ENCODE measurements around the gene ARHGAP10. TPM values are rescaled to one million over a fixed set of nuclear protein-coding genes. Genes with fewer than 3 reads are reported as not detected.
A peak's percentile ranks its signal among the peaks of the same experiment; 100 is the strongest.

The ARHGAP10 gene
- polyA plus RNA-seq, 1 experiment, result 20.2 TPM

DNA sequence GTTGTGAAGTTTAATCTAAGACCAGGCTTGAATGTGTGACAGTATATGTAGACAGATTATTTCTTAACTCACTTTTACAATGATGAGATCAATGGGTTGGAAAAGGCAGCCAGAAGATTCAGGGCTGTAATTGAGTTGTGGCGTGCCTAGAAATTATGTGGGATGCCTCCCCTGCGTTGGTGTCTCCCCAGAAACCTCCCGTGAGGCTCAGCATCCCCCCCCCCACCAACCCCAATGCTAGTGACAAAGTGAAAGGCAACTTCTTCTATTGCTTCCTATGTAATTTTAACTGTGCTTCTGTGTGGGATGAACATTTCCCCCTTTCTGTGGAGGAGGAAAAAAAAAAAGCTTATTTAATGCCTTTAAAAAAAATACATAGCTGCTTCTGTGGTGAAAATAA lies 297.9 kb downstream of the ARHGAP10 start:
- CTCF ChIA-PET, result interaction anchor here (0.9 kb wide), 1 partner anchor 11 kb away, joined by 5 read pairs; no protein-coding TSS in a partner anchor
- TF ChIP-seq, protein P1, sequence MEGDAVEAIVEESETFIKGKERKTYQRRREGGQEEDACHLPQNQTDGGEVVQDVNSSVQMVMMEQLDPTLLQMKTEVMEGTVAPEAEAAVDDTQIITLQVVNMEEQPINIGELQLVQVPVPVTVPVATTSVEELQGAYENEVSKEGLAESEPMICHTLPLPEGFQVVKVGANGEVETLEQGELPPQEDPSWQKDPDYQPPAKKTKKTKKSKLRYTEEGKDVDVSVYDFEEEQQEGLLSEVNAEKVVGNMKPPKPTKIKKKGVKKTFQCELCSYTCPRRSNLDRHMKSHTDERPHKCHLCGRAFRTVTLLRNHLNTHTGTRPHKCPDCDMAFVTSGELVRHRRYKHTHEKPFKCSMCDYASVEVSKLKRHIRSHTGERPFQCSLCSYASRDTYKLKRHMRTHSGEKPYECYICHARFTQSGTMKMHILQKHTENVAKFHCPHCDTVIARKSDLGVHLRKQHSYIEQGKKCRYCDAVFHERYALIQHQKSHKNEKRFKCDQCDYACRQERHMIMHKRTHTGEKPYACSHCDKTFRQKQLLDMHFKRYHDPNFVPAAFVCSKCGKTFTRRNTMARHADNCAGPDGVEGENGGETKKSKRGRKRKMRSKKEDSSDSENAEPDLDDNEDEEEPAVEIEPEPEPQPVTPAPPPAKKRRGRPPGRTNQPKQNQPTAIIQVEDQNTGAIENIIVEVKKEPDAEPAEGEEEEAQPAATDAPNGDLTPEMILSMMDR (IDR thresholded peaks at IDR 0.05; ENCODE audit: insufficient read depth, low read depth, low read length), result no peak
- H3K27me3 ChIP-seq (ENCODE audit: control insufficient read depth, insufficient read depth, low read length), result no peaks in the 10 kb centered on the region
- POLR2A ChIA-PET, result interaction anchor here (0.6 kb wide), 1 partner anchor 15 kb away, joined by 4 read pairs; no protein-coding TSS in a partner anchor
- no peak overlapping the region for H3K4me3 ChIP-seq (ENCODE audit: low read depth, low read length)
- no peak for DNase-seq (ENCODE audit: low read depth)
- no peaks in the 10 kb centered on the region; the same call in 1 of the 2 replicates for H3K36me3 ChIP-seq (ENCODE audit: control insufficient read depth, insufficient read depth, low read length)

DNA sequence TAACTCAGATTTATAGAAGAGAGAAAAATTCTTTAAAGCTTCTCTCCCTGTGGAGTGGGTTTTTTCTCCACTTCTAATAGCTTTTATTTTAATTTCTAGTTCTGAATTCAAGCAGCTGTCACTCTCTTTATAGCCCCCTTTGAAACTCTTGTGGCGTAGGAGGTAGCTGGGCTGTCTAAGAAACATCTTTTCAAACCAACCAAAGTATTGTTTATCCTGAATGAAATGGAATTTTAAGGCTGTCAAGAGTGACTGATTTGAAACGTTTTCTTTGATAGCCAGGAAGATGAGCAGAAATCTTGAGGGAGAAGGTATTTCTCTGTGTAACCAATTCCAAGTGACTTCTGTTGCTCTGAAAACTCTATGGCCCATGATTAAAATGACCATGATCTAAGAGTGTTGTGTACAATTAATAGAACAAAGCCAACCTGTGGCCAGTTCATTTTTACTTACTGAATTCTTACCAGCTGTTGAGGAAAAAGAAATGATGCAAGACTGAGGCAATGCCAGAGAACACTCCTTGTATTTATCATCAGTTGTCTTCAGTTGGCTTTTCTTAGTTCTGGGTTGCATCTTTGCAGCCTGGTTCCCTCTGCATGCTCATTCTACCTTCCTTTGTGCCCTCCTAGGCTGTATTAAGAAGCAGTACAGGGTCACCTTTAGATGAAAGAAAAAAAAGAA lies 298.4 kb downstream of the ARHGAP10 start:
- Histone ChIP-seq H3K4me3 (ENCODE audit: low read depth, low read length) (no peak overlapping the region), H3K27me3 (ENCODE audit: control insufficient read depth, insufficient read depth, low read length) (no peaks in the 10 kb centered on the region), H3K36me3 (ENCODE audit: control insufficient read depth, insufficient read depth, low read length) (no peaks in the 10 kb centered on the region; the same call in 1 of the 2 replicates)
- ChIA-PET CTCF (interaction anchor here (0.9 kb wide), 1 partner anchor 11 kb away, joined by 5 read pairs; no protein-coding TSS in a partner anchor), POLR2A (interaction anchor here (0.6 kb wide), 1 partner anchor 16 kb away, joined by 4 read pairs; no protein-coding TSS in a partner anchor)
- DNase-seq (ENCODE audit: low read depth), result peak; percentile 43
- TF ChIP-seq, protein P1 (IDR thresholded peaks at IDR 0.05; ENCODE audit: insufficient read depth, low read depth, low read length), result no peak

DNA sequence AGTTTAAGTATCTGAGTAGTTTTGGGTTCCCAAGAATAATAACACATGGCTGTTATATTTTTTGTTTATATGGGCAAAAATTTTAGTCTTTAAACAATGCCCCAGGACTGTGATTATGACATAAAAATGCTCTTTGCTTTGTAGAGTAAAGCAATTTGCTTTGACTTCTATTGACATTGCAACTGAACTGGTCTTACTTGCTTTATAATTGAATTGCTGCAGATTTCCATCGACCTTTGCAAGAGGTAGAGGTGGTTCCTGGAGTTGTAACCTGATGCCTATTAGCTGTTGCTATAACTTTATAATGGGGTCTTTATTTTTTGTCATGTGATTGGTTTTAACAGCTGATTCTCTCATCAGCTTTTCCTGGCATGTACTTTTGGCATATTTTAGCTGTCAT lies 302.9 kb downstream of the ARHGAP10 start:
- ChIA-PET CTCF (interaction anchor here (0.9 to 1.2 kb wide), 3 partner anchors 8 to 57 kb away, joined by 3 read pairs; no protein-coding TSS in a partner anchor), POLR2A (no interaction called here)
- Histone ChIP-seq H3K27me3 (ENCODE audit: control insufficient read depth, insufficient read depth, low read length) (no peaks in the 10 kb centered on the region), H3K4me3 (ENCODE audit: low read depth, low read length) (no peak overlapping the region), H3K36me3 (ENCODE audit: control insufficient read depth, insufficient read depth, low read length) (no peaks in the 10 kb centered on the region; the same call in 1 of the 2 replicates)
- TF ChIP-seq, protein P1 (IDR thresholded peaks at IDR 0.05; ENCODE audit: insufficient read depth, low read depth, low read length), result no peak
- no peak for DNase-seq (ENCODE audit: low read depth)

DNA sequence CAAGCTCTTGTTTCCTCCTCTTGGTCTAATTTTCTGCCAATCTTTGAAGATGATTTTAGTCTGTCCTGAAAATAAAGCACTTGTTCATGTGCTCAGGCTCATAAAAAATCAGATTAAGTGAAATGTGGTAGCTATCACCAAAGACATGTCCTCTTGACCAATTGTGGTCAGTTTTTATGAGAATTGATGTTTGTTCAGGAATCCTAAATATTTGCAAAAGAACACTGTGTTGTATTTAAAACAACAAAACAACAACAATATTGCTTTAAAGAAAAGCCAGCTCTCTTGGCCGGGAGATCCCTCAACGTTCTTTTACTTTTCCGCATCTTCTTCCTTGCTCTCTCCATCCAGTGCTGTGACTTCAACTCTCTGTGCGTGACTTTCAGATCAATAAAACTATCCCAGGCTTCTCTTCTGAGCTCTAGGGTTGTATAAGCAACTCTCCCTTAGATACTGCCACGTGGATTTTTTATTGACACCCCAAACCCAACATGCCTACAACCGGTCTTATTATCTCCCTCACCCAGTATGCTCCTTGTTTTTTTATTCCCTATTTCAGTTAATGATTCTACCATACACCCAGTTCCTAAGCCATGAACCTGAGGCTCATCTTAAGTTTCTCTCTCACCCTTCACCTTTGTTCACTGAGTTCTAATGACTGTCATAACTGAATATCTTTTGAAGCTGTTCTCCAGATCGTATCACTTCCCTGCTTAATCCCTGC lies 309.9 kb downstream of the ARHGAP10 start:
- Histone ChIP-seq H3K4me3 (ENCODE audit: low read depth, low read length) (no peak overlapping the region), H3K27me3 (ENCODE audit: control insufficient read depth, insufficient read depth, low read length) (no peaks in the 10 kb centered on the region), H3K36me3 (ENCODE audit: control insufficient read depth, insufficient read depth, low read length) (no peaks in the 10 kb centered on the region)
- ChIA-PET CTCF (interaction anchor here (1.0 kb wide), 1 partner anchor 12 kb away, joined by 5 read pairs; no protein-coding TSS in a partner anchor), POLR2A (no interaction called here)
- no peak for DNase-seq (ENCODE audit: low read depth)
- TF ChIP-seq, protein P1 (IDR thresholded peaks at IDR 0.05; ENCODE audit: insufficient read depth, low read depth, low read length), result no peak

Data from BJ (cell line).